Kidney (tissue), 14 donors: ENCODE results near the gene P2RY4. TPM values are rescaled to one million over a fixed set of nuclear protein-coding genes. Genes with fewer than 3 reads are reported as not detected.

Experiments
- DNase-seq, 5 donors: peaks; one replicate each; pipeline ENCODE4 v3.0.0-alpha.2; 2013 to 2020
- FAIRE-seq: peaks from 2 replicates; lab custom pipeline; 2012; peaks lifted over from hg19 to GRCh38; lab: Jason Lieb, UNC
- H3K27ac ChIP-seq, 2 donors: one replicate each; pipeline ENCODE4 v1.7.0; 2013; ENCODE audit warnings: low read depth in 2 of 2, low read length in 2 of 2, inconsistent platforms in 1 of 2
- H3K27me3 ChIP-seq: one replicate; pipeline ENCODE4 v1.7.1; 2013; ENCODE audit warnings: low read length, inconsistent platforms; ENCODE audit not compliant: control insufficient read depth, insufficient read depth
- H3K36me3 ChIP-seq, 3 donors: one replicate each; pipeline versions ENCODE4 v1.7.0 to v1.7.1; 2013; ENCODE audit warnings: low read length in 3 of 3, control low read depth in 1 of 3, inconsistent platforms in 1 of 3; ENCODE audit not compliant: insufficient read depth in 3 of 3, control insufficient read depth in 2 of 3
- H3K4me1 ChIP-seq, 3 donors: one replicate each; pipeline versions ENCODE4 v1.7.0 to v1.7.1; 2013; ENCODE audit warnings: low read length in 3 of 3, inconsistent platforms in 1 of 3, low read depth in 1 of 3; ENCODE audit not compliant: control insufficient read depth in 2 of 3, insufficient read depth in 2 of 3
- H3K4me3 ChIP-seq, 3 donors: one replicate each; pipeline versions ENCODE4 v1.7.0 to v1.8.1; 2013; ENCODE audit warnings: low read length in 3 of 3, control low read depth in 1 of 3, inconsistent platforms in 1 of 3
- H3K9ac ChIP-seq, 3 donors: one replicate each; pipeline versions ENCODE4 v1.7.0 to v1.7.1; 2013; ENCODE audit warnings: low read length in 3 of 3, control low read depth in 1 of 3, inconsistent platforms in 1 of 3
- H3K9me3 ChIP-seq, 3 donors: one replicate each; pipeline versions ENCODE4 v1.7.0 to v1.7.1; 2013; ENCODE audit warnings: low read length in 3 of 3, control low read depth in 1 of 3, inconsistent platforms in 1 of 3; ENCODE audit not compliant: control insufficient read depth in 2 of 3, insufficient read depth in 1 of 3
- intact Hi-C: fragments of 100-400 bp; cut with DNase I; formaldehyde crosslinking; loops from one replicate; pipeline ENCODE4 v1.11.1; 2022
- polyA plus RNA-seq: library from polyadenylated mRNA; stranded (reverse); fragments of 350-450 nt; fragmentation: Illumina TruSeq; extraction: RNeasy Lipid Tissue Mini Kit (QIAGEN cat#74804); gene quantifications from one replicate; pipeline ENCODE4 v1.2.3, GENCODE V29; 2014; ENCODE audit warnings: low read depth, low replicate concordance; ENCODE audit not compliant: insufficient read depth
- total RNA-seq: library from RNA; stranded (reverse); fragmentation: NEBNext Ultra II Directional; extraction: Animal tissue kit (Norgen Biotek cat#: 25700); gene quantifications from one replicate; pipeline ENCODE4 v1.2.1, GENCODE V29; 2021
- TF ChIP-seq, protein P1 (sequence below): IDR thresholded peaks from 3 replicates; pipeline ENCODE4 v1.5.1; 2012; ENCODE audit warnings: mild to moderate bottlenecking, moderate library complexity, borderline replicate concordance; ENCODE audit not compliant: insufficient read depth; ENCODE audit errors: extremely low read depth
- donor health status: control.
- donor health status: control.
- donor health status: control.
- donor health status: control.
- donor health status: control.
- donor health status: DM: yes; HTN: yes; CAD: no.
- donor health status: Normal renal cell carcinoma (clear cell type).

P2RY4 gene
- total and polyA plus RNA-seq, 2 donors from 2014 or later, result 0.31 TPM; not detected in 1

DNA sequence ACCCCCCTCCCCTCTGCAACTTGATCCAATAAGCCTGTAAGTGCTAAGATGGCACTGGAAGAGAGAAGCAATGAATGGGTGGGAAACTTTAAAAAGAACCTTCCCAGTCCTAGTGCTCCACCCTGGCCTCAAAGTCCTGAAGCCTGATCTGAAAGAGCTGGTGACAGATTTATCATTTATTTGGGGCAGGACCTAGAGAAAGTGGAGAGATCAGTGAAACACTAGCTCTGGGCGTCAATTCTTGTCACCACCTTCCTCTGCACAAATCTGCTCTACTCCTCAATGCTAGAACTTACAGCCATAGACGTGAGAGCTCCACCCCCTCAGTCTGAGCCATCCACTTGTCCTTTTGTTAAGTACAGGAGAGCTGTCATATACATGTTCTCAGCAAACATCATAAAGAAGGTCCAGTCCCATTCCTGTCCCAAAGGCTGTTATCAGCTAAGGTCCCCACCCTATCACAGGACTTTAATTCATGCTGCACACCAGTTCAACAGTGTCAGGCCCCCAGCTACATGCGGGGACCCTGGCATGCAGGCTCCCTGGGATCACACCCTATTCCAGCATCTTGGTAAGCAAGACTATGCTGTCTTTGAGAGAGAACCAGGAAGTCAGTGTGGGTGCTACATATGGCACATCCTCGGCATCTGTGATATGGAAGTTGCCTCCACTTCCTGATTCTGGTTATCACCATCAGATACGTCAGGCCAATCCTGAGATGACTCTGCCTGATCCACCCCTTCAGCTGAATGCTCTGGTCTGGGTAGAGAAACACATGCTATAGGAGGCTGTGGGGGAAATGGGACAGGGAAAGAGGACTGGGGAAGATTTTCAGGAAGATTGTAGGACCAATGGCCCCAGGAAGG, 2.3 kb downstream of the P2RY4 start:
- H3K27ac ChIP-seq, result no peak overlapping the region
- DNase-seq, result no peak
- TF ChIP-seq, protein P1, sequence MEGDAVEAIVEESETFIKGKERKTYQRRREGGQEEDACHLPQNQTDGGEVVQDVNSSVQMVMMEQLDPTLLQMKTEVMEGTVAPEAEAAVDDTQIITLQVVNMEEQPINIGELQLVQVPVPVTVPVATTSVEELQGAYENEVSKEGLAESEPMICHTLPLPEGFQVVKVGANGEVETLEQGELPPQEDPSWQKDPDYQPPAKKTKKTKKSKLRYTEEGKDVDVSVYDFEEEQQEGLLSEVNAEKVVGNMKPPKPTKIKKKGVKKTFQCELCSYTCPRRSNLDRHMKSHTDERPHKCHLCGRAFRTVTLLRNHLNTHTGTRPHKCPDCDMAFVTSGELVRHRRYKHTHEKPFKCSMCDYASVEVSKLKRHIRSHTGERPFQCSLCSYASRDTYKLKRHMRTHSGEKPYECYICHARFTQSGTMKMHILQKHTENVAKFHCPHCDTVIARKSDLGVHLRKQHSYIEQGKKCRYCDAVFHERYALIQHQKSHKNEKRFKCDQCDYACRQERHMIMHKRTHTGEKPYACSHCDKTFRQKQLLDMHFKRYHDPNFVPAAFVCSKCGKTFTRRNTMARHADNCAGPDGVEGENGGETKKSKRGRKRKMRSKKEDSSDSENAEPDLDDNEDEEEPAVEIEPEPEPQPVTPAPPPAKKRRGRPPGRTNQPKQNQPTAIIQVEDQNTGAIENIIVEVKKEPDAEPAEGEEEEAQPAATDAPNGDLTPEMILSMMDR, result no peak
- intact Hi-C loops, result no loop called here
- no peaks in the 10 kb centered on the region for H3K4me1 ChIP-seq
- H3K27me3 ChIP-seq, result no peaks in the 10 kb centered on the region
- H3K36me3 ChIP-seq, result no peaks in the 10 kb centered on the region
- H3K9ac ChIP-seq, result no peak overlapping the region
- no peak for FAIRE-seq
- no peak overlapping the region for H3K4me3 ChIP-seq
- no peaks in the 10 kb centered on the region for H3K9me3 ChIP-seq

DNA sequence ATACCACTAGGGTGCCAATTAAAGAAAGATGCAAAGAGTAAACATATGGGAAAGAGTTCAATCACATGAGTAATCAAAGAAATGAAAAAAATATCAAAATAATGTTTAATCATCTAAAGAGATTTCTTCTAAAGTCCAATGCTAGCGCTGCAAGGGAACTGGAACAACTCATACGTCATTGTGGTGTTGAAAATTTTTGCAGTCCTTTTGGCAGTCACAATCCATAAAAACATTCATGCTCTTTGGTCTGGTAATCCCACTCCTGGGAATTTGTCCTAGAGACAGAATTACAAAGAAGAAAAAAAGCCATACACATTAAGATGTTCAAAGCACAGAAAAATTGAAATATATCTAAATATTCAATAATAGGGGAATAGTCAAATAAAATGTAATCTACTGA, 4.6 kb downstream of the P2RY4 start:
- H3K9ac ChIP-seq, result no peak overlapping the region
- H3K27me3 ChIP-seq, result no peaks in the 10 kb centered on the region
- H3K27ac ChIP-seq, result no peak overlapping the region
- no peaks in the 10 kb centered on the region for H3K9me3 ChIP-seq
- H3K4me1 ChIP-seq, result no peaks in the 10 kb centered on the region
- TF ChIP-seq, protein P1, result no peak
- FAIRE-seq (peak; percentile 78), DNase-seq (no peak)
- intact Hi-C loops, result no loop called here
- no peak overlapping the region for H3K4me3 ChIP-seq
- H3K36me3 ChIP-seq, result no peaks in the 10 kb centered on the region

GRCh38 chrX:70254909-70255308, 5.1 kb downstream of the P2RY4 start:
- Histone ChIP-seq H3K4me1 (no peaks in the 10 kb centered on the region), H3K27me3 (no peaks in the 10 kb centered on the region), H3K27ac (no peak overlapping the region), H3K36me3 (no peaks in the 10 kb centered on the region), H3K9me3 (no peaks in the 10 kb centered on the region), H3K9ac (no peak overlapping the region), H3K4me3 (no peak overlapping the region)
- DNase-seq, result no peak
- intact Hi-C loops, result no loop called here
- TF ChIP-seq, protein P1, result no peak
- FAIRE-seq, result no peak
